Stimulated activated CD4-positive, alpha-beta T cell treated with anti-CD3 and anti-CD28 coated beads, Interleukin-15, amount 100 ng/mL, for 48 hours (primary cell): ENCODE results near the gene AP3M1.
"Not testable (repeated sequence)": the region's sequence is repeated elsewhere in the genome, so short reads cannot be mapped to it uniquely, and the experiment has no call there.

Experiments
- DNase-seq, 2 donors: peaks; one replicate each; pipeline ENCODE4 v3.0.0-alpha.2; 2020; ENCODE audit warnings: low read depth in 2 of 2

The AP3M1 gene

DNA sequence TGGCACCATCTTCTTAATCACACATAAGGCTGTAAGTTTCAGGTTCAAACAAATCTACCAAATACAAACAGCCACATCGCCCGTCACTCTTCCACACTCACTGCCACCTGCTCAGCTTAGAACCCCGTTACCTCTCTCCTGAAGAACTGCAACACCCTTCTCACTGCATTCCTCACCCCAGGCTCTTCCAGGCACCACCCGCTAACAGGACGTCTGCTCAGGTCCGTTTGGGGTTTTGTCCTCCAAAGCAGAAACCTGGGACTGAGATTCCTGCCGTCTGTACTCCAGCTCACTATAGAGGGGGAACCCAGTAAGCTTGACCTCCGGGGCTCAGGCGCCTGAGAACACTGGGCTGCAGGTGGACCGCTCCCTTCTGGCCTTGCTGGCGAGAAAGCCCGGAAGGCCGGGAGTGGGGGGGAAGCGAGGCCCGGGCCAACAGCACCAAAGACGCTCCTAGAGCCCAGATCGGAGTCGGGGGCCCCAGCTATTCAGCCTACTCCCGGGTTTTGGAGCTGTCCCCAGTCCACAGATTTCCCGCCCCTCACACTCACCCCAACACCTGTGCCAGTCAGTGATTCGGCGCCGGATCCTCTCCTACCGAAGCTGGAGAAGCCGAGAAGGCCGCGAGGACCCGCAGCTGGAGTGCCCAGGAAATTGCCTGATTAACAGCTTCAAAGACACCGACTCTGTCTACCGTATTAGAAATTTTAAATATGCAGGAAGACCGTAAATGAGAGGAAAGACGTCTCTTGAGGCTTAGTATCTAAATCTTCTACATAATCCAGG, at the start of gene AP3M1:
Gene AP3M1 (minus strand): TSS at position 625 of the 786 bp plus-strand sequence. CDS start 12,449 bp downstream, outside the sequence.
- DNase-seq: peak; percentile 76 to 77

- DNase-seq: no peak
Observed at GRCh38 chr10:74199315-74199714, 48.7 kb upstream of the AP3M1 start.

DNA sequence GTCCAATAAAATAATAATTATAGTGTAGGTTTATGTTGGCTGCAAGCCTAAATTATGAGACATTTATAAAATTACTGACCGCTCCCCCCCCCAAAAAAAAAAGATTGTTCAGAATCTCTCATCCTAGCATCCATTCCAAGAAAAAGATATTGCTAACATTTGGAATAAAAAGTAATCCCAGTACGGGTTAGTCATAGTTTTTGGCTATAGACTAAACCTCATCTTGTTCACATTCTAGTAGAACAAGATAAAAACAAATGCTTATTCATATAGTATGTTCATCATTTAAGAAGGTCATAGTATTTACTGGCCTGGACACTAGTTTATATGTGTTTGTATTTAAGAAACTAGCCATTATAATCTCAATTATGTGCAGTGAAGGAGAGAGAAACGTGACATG, 44.4 kb upstream of the AP3M1 start:
- no peak for DNase-seq

GRCh38 chr10:74194545-74194944, 43.9 kb upstream of the AP3M1 start:
- DNase-seq: no peak

DNA sequence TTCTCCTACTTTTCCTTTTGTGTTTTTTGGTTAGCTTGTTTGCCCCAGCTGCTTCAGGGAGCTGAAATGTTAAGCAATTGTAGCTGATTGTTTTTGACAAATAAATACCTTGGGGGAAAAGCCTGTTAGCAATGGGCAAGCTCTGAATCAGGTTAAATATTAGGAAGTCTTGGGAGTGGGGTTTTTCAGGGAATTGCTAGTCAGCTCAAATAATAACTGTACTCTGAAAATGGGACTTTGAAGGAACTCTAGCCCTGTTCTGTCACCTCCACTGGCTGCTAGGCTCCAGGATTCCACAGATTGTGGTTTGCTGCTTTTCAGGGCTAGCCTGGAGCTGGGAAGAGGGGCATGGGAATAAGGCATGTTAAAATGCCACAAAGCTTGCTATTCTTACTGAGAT, 39.9 kb upstream of the AP3M1 start:
- no peak for DNase-seq

DNA sequence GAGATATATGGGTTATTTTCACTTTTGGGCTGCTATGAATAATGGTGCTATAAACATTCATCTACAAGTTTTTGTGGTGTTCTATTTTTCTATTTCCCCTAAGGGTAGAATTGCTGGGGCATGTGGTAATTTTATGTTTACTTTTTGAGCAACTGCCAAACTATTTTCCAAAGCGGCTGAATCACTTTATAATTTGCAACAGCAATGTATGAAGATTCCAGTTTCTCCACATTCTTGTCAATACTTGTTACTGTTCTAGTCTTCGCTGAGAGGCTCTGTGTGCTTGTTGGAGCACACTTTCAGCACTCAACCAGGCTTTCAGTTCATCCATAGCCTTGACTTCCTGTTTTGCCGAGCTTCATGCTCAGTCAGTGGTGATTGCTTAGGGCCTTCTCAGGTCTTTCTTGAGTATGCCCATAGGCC, 39.4 kb upstream of the AP3M1 start:
- DNase-seq: peak in 1 of 2 donors; percentile 9

DNA sequence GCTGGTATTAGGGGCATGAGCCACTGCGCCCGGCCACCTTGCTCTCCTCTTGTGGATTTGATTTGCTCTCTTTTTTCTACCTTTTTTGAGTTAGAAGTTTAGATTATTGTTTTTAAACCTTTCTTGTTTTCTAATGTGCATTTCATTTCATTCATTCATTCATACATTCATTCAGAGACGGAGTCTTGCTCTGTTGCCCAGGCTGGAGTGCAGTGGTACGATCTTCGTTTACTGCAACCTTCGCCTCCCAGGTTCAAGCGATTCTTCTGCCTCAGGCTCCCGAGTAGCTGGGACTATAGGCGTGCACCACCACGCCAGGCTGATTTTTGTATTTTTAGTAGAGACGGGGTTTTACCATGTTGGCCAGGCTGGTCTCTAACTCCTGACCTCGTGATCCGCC, 38.0 kb upstream of the AP3M1 start:
- DNase-seq: not testable (repeated sequence)

- no peak for DNase-seq
Observed at GRCh38 chr10:74187237-74187636, 36.6 kb upstream of the AP3M1 start.

GRCh38 chr10:74186678-74187077, 36.0 kb upstream of the AP3M1 start:
- DNase-seq: no peak

- DNase-seq: no peak
Observed at GRCh38 chr10:74179111-74179710, 28.6 kb upstream of the AP3M1 start.

DNA sequence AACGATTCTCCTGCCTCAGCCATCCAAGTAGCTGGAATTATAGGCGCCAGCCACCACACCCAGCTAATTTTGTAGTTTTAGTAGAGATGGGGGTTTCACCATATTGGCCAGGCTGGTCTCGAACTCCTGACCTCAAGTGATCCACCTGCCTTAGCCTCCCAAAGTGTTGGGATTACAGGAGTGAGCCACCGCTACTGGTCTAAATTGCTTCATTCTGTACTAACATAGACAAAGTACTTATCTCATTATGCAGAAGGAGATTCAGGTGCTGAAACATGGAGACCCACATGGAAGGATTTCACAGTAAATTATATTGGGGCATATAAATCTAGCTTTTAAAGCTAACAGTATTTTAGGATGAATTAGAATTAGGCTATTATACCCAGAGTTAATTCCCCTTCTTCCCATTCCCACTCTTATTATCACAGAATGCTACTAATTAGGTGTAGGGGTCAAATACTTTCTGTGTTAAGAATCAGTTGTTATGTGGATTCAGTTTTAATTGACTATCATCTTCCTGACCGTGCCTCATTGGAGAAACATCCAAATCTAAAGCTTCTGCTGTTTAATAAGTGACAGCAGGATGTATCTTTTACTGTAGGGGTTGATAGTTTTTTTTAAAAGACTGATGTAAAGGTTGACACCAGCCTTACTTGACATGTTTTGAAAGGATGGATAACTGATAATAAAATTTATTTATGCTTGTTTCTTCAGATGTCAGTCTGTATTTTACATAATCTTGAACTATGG, 27.6 kb upstream of the AP3M1 start:
- DNase-seq: no peak

- DNase-seq: peak; percentile 24 to 27
Observed at GRCh38 chr10:74177140-74177677, 26.6 kb upstream of the AP3M1 start.

DNA sequence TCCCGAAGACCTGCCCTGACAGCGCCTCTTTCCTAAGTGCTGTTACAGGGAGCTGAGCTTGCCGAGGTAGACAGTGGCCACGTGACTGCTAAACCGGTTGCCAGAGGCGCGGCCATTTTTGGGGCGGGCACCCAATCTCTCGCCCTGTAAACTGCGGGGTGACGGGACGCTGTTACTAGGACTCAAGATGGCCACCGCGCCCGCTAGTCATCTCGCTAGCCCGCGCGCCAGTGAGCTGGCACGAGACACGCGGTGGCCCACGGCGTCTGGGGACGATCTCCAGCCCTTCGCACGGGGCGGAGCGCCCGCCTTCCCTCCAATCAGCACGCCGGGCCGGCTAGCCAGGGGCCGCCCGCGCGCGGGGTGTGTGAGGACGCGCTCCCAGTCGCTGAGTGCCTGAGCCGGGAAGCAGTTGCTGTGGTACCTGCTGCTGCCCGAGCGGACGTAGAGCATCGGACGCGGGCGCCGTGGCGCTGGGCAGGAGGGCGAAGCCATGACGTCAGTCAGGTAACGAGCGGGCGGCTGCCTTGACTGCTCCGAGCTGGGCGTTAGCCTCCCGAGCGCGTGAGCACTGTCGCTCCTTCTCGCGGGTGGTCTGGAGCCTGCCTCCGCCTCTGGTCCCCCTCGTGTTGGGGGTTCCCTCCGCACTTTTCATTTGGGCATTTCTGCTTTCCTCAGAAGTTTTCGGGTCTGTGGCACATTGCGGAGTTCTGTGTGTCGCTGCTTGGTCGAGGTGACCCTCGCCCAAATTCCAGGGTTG, 25.9 kb upstream of the AP3M1 start:
- peak; percentile 96 for DNase-seq

- no peak for DNase-seq
Observed at GRCh38 chr10:74175510-74176379, 25.1 kb upstream of the AP3M1 start.

GRCh38 chr10:74174521-74174920, 23.9 kb upstream of the AP3M1 start:
- no peak for DNase-seq

DNA sequence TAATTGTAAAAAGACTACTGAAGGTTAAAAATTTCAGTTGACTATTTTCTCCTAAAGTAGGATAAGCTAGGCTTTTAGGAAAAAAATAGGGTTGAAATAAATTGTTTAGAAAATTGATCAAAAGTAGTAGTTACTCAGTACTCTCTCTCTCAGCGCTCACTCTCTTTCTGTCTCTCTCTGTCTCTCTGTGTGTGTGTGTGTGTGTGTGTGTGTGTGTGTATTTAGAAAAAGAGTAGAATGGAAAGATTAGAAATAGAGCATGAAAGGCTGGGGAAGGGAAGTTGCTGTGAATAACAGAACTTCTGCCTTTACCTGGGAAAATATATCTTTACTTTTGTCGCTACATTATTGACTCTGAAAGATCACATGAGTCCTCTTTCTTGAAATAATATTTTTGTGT, 21.0 kb upstream of the AP3M1 start:
- DNase-seq: no peak

GRCh38 chr10:74167443-74167842, 16.8 kb upstream of the AP3M1 start:
- DNase-seq: no peak

- DNase-seq: no peak
Observed at GRCh38 chr10:74165530-74165901, 14.9 kb upstream of the AP3M1 start.

DNA sequence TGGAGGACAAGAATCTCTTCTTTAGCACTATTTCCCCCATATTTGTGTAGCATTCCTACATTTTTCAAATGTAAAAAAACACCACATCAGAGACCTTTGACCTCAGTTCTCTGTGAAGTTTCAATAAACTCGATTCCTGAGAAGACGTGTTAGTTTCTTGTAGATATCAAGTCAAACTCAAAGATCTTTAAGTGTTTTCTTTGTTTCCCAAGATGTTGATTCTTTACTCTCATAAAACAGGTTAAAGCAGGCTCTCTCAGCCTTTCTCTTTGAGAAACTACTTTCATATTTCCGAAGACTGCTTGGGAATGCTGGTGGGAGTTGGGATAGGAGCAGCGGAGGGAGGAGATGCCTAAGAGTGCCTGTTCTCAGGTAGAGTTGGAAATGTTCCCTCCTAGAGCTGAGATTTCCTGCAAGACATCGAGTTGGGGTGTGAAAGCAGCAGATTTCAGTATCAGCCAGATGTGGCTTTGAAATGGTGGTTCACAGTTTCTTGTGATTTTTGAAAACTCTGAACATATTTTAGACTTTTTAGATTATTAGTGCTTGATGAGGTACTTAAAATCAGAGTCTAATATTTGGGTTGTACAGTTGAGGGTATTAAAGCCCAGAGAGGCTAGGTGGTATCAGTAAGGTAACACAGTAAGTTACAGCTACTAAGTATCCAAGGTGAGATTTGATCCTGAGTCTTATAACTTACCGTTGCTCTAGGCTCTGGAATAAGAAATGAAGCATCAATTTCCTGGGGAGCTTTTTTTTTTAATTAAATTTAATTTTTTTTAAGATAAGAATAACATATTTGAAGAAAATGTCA, 14.3 kb upstream of the AP3M1 start:
- DNase-seq: no peak
